Activated T-helper 1 cell treated with anti-CD3 and anti-CD28 coated beads, Interleukin-12 subunit alpha, Interleukin-12 subunit beta, Interleukin-2, Interleukin-4 antibody, amounts not matched to agents 30 ng/mL and 10 ng/mL and 1 ng/mL, durations not matched to agents 14 hours and 24 hours and 36 hours (primary cell): ENCODE data around the gene DISC1. TPM values are rescaled to one million over a fixed set of nuclear protein-coding genes. Genes with fewer than 3 reads are reported as not detected.
"Not testable (repeated sequence)": the region's sequence is repeated elsewhere in the genome, so short reads cannot be mapped to it uniquely, and the experiment has no call there.

ENCODE experiments used
- DNase-seq: peaks from one replicate; pipeline ENCODE4 v3.0.0; 2021; ENCODE audit warnings: low spot score
- H3K27ac Mint-ChIP-seq: one replicate; pipeline ENCODE4 v1.8.0; 2021; ENCODE audit warnings: mild to moderate bottlenecking, mixed read lengths
- H3K27me3 Mint-ChIP-seq: one replicate; pipeline ENCODE4 v1.8.0; 2022; ENCODE audit warnings: mild to moderate bottlenecking, moderate library complexity, mixed read lengths; ENCODE audit not compliant: insufficient read depth
- H3K36me3 Mint-ChIP-seq: one replicate; pipeline ENCODE4 v1.8.0; 2021; ENCODE audit warnings: low read depth, mixed read lengths
- H3K4me1 Mint-ChIP-seq: one replicate; pipeline ENCODE4 v1.8.0; 2021; ENCODE audit warnings: low read depth, mixed read lengths
- H3K4me3 Mint-ChIP-seq: one replicate; pipeline ENCODE4 v1.8.0; 2021; ENCODE audit warnings: mild to moderate bottlenecking, moderate library complexity, mixed read lengths
- H3K9me3 Mint-ChIP-seq: one replicate; pipeline ENCODE4 v1.8.0; 2021; ENCODE audit warnings: mixed read lengths
- intact Hi-C: fragments of 100-400 bp; cut with micrococcal nuclease; formaldehyde crosslinking; loops from one replicate; pipeline ENCODE4 v1.15.1; 2024
- total RNA-seq: library from RNA; stranded (reverse); gene quantifications from 2 replicates; pipeline ENCODE4 v1.2.3, GENCODE V29; 2022

Gene DISC1
- total RNA-seq, 1 donor from 2014 or later, result 3.3 TPM

DNA sequence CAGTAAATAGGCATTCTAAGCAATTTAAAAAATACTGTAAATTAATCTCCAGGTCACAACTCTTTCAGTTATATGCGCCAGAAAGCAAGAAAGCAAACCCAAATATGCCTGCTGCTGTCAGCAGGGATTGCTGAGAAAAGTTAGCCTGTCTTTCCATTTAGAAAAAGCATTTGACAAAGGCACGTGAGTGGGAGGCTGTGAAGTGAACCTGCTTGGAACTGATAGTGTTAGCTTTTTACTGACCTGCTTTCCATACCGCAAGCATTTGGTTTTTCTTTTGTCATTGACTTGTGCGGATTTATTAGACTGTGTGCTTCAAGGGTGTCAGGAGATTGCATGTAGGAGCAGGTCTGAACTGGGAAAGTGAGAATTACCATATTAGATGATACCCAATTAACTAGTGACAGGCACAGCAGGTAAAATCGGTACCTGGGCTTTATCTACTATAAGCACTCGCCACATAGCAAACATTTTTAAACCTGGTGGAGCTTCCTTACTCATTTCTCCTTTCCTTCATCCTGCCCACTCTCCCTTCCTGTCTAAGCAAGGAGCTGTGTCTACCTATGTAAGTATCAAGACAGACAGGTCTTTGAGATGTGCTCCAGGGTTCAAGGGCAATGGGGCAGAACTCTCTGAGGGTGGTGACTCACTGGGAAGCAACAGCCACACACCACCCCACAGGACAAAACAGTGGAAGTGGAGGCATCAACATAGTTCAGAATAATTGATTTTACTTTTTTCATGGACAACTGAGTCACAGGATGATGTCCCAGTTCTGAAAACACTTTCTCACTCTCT lies 323.9 kb downstream of the DISC1 start:
- H3K36me3 Mint-ChIP-seq, result no peaks in the 10 kb centered on the region
- no peak overlapping the region for H3K4me3 Mint-ChIP-seq
- no peaks in the 10 kb centered on the region for H3K4me1 Mint-ChIP-seq
- DNase-seq, result no peak
- intact Hi-C loops, result no loop called here
- H3K27me3 Mint-ChIP-seq, result no peaks in the 10 kb centered on the region
- peaks cover 4% of the 10 kb centered on the region for H3K9me3 Mint-ChIP-seq
- H3K27ac Mint-ChIP-seq, result no peak overlapping the region

DNA sequence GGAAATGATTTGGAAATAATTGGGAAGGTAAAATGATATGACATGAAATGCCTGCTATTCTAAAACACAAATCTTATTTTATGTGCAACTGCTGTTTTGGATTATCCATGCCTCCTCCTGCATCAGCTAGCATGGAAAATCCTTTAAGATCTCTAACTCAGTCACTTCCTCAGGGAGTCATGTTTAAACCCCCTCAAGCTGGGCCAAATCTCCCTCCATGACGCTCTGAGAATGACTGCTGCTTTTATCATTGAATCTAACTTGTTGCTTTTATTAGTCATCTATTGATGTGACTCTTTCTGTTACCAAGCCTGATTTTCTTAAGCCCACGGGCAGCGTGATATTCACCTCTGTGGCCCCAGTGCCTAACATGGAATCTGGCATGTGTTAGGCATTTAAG lies 324.8 kb downstream of the DISC1 start:
- Mint-ChIP-seq H3K9me3 (peaks cover 4% of the 10 kb centered on the region), H3K27ac (no peak overlapping the region), H3K36me3 (no peaks in the 10 kb centered on the region), H3K4me3 (no peak overlapping the region), H3K4me1 (no peaks in the 10 kb centered on the region), H3K27me3 (no peaks in the 10 kb centered on the region)
- DNase-seq, result no peak
- intact Hi-C loops, result no loop called here

DNA sequence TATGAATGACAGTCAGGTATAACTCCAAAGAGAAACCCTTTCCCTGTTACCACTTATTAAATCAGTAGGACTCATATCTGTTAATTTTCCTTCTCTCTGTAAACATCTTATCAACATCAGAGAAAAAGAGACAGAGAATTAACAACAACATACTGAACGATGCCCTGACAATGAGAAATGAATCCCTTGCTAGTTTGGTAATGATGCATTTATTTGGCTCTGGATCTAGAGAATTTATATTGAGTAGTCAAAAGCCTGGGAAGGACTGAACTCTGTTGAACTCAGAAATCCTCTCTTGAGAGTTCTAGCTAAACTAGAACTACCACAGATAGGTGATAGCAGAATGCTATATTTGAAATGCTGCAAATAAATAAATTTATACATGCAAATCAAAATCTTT lies 325.6 kb downstream of the DISC1 start:
- intact Hi-C loops, result no loop called here
- Mint-ChIP-seq H3K27ac (no peak overlapping the region), H3K27me3 (no peaks in the 10 kb centered on the region), H3K4me3 (no peak overlapping the region), H3K4me1 (no peaks in the 10 kb centered on the region), H3K9me3 (peaks cover 4% of the 10 kb centered on the region), H3K36me3 (no peaks in the 10 kb centered on the region)
- DNase-seq, result no peak

DNA sequence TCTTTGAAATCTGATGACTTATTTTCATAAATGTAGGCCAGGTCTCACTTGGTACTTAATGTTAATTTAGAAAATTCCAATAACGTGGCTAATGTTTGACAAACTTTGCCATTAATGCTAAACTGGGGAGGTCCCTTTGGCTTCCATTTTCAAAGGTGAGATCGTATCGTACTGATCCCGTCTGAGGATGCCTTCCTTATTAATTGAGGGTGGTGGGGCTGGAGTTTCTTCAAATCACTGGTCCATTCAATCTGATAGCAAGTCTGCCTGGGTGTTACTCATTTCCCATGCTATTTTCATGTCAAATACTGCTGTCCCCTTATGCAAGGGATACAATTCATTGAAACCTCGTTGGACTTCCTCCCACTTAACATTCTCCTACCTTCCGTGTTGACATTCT lies 327.1 kb downstream of the DISC1 start:
- intact Hi-C loops, result no loop called here
- no peaks in the 10 kb centered on the region for H3K27me3 Mint-ChIP-seq
- H3K4me1 Mint-ChIP-seq, result no peaks in the 10 kb centered on the region
- DNase-seq, result no peak
- no peaks in the 10 kb centered on the region for H3K9me3 Mint-ChIP-seq
- no peak overlapping the region for H3K27ac Mint-ChIP-seq
- no peak overlapping the region for H3K4me3 Mint-ChIP-seq
- no peaks in the 10 kb centered on the region for H3K36me3 Mint-ChIP-seq

DNA sequence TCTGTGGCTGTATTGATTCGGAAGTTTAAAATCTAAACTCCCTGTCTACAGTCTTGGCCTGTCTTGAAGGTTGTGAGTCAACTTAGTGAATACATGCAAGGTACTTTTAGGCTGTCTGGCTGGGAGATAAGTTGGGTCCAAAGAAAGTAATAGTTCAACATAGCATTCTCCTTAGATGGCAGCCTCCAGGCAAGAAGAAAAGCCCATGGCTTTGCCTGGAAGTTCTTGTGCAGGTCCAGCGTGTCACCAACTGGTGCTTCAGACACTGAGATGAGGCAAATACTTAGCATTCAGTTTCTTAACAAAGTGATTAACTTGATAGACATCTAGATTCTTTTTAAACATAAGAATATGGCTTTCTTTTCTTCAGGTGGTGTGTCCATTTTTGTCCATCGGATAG lies 328.2 kb downstream of the DISC1 start:
- intact Hi-C loops, result no loop called here
- Mint-ChIP-seq H3K36me3 (no peaks in the 10 kb centered on the region), H3K4me3 (no peak overlapping the region), H3K27ac (no peak overlapping the region), H3K27me3 (no peaks in the 10 kb centered on the region), H3K9me3 (no peaks in the 10 kb centered on the region), H3K4me1 (no peaks in the 10 kb centered on the region)
- no peak for DNase-seq

DNA sequence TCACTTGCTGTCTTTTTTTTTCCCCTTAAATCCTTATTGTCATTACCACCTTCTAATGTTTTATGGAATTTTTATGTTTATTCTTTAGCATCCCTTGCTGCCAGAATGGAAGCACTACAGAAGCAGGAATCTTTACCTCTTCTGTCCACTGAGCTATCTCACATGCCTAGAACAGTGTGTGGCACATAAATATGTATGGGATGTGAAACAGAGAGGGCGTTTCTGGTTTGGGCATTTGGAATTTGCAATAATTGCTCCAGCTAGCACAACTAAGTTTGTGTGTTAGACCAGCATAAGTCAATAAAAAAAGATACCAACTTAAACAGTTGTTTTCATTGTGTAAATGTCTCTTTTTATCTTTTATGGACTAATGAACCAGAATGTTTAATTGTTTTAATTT lies 330.8 kb downstream of the DISC1 start:
- H3K4me1 Mint-ChIP-seq, result no peaks in the 10 kb centered on the region
- DNase-seq, result no peak
- no peaks in the 10 kb centered on the region for H3K9me3 Mint-ChIP-seq
- H3K27me3 Mint-ChIP-seq, result no peaks in the 10 kb centered on the region
- intact Hi-C loops, result no loop called here
- H3K27ac Mint-ChIP-seq, result no peak overlapping the region
- H3K36me3 Mint-ChIP-seq, result no peaks in the 10 kb centered on the region
- no peak overlapping the region for H3K4me3 Mint-ChIP-seq

DNA sequence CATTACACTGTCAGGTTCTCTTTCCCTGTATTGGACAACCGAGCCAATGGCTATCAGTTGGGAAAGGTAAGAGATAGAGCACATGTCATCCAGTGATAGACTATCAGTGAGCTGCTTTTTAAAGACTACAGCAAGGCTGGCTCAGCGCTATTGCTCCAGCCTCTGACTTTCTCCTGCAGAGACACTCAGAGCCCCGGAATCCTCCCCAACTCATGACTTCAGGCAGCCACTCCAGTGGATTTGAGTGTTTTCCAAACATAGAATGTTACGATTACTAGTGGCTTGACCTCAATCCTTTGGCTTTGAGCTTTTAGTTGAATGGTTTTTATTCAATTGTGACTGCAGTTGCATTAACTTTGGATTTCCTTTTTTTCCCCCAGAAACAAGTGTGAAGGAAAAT lies 331.9 kb downstream of the DISC1 start:
- Mint-ChIP-seq H3K9me3 (no peaks in the 10 kb centered on the region), H3K4me1 (no peaks in the 10 kb centered on the region), H3K27ac (no peak overlapping the region), H3K36me3 (no peaks in the 10 kb centered on the region), H3K4me3 (no peak overlapping the region), H3K27me3 (no peaks in the 10 kb centered on the region)
- no peak for DNase-seq
- intact Hi-C loops, result no loop called here

DNA sequence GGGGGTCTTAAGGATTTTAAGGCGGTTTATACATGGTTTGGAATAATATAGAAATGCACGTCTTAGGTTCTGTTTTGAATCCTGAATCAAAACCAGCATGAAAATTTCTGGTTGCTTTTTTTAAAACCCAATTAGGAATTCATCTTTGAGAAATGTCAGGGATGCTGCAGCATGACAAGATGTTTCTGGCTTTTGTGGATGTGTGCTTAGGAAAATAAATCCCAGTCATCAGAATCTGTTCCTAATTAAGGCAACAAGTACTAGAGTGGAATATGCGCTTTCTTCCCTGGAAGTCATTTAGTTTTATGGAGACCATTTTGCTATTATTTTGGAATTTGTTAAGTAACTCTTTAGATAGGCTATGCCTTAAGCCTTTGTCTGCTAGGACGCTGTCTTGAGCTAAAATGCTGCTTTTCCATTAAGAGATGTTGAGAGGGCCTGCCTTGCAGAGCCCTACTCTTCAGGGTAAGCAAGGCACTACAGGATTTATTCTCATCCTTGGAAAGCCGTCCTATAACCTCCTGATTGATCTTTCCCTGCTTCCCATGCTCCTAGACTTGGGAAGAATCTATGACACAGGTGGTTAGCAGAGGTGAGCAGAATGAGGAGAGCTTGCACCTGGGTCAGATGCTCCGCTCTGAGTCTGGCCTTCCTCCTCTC lies 332.8 kb downstream of the DISC1 start:
- intact Hi-C loops, result no loop called here
- no peaks in the 10 kb centered on the region for H3K9me3 Mint-ChIP-seq
- H3K27me3 Mint-ChIP-seq, result no peaks in the 10 kb centered on the region
- no peaks in the 10 kb centered on the region for H3K4me1 Mint-ChIP-seq
- DNase-seq, result no peak
- no peak overlapping the region for H3K27ac Mint-ChIP-seq
- no peaks in the 10 kb centered on the region for H3K36me3 Mint-ChIP-seq
- H3K4me3 Mint-ChIP-seq, result no peak overlapping the region

DNA sequence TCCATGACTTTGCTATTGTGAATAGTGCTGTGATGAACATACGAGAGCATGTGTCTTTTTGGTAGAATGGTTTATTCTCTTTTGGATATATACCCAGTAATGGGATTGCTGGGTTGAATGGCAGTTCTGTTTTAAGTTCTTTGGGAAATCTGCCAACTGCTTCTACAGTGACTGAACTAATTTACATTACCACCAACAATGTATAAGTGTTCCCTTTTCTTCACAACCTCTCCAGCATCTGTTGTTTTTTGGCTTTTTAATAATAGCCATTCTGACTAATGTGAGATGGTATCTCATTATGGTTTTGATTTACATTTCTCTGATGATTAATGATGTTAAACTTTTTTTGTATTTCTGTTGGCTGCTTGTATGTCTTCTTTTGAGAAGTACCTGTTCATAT lies 335.2 kb downstream of the DISC1 start:
- H3K4me1 Mint-ChIP-seq, H3K9me3 Mint-ChIP-seq, H3K36me3 Mint-ChIP-seq, H3K27ac Mint-ChIP-seq, intact Hi-C loops, H3K27me3 Mint-ChIP-seq, H3K4me3 Mint-ChIP-seq, DNase-seq: not testable (repeated sequence)

DNA sequence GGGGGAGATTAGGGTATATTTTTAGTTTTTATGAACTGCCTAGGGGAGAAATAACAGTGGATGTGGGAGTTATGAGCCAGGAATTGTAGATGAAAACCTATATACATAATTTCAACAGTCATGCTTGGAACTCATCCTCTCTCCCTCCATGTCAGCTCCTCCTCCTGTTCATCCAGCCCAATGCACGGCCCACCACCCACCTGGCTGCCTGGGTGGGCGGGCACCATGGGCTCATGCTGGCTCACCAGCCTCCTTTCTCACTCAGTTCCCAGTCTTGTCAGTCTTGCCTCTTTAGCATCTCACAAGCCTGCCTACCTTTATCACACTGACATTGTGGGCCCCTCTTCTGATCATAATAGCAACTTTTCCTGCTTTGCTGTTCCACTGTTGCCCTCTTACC lies 336.0 kb downstream of the DISC1 start:
- H3K27ac Mint-ChIP-seq, result no peak overlapping the region
- H3K9me3 Mint-ChIP-seq, result no peaks in the 10 kb centered on the region
- peaks cover 2% of the 10 kb centered on the region for H3K36me3 Mint-ChIP-seq
- H3K4me3 Mint-ChIP-seq, result no peak overlapping the region
- intact Hi-C loops, result no loop called here
- no peaks in the 10 kb centered on the region for H3K4me1 Mint-ChIP-seq
- no peak for DNase-seq
- peaks cover 2% of the 10 kb centered on the region for H3K27me3 Mint-ChIP-seq

DNA sequence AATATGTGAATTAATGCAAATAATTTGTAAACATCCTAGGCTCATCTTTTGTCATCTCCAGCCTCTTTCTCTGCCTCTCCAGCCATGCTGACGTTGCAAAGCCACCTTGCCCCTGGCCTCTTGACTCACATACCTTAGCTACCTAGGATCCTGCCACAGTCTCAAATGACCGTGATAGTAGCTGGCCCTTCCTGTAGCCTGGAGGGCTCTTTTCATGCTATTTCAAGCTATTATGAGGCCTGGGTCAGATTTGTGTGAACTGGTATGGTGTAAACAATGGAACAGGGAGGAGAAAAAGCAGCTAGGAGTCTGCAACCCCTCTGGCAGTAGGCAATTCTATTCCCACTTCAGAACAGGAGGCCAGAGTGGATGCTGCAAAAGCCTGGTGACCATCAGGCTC lies 337.7 kb downstream of the DISC1 start:
- intact Hi-C loops, result no loop called here
- Mint-ChIP-seq H3K27me3 (peaks cover 4% of the 10 kb centered on the region), H3K4me1 (no peaks in the 10 kb centered on the region), H3K9me3 (no peaks in the 10 kb centered on the region), H3K27ac (no peak overlapping the region), H3K4me3 (no peak overlapping the region), H3K36me3 (peaks cover 2% of the 10 kb centered on the region)
- no peak for DNase-seq

DNA sequence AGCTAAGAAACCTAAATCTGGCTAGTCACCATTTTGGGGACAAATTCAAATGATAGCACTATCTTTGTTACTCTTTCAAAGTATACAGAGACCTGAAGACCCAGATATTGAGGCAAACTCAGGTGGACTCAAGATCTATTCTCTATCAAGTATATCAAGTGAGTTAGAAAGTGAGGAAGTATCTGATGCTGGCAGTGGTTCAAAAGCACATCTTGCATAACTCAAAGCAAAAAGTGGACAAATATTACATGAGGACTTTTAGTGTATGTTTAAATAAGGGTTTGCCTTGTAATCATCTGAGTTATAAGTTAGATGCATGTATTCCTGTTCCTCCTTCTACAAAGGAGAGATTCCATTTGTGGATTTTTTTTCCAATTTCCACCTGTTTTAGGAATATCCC lies 338.4 kb downstream of the DISC1 start:
- H3K27me3 Mint-ChIP-seq, result peaks cover 4% of the 10 kb centered on the region
- H3K4me1 Mint-ChIP-seq, result peaks cover under 1% of the 10 kb centered on the region
- intact Hi-C loops, result no loop called here
- no peak overlapping the region for H3K27ac Mint-ChIP-seq
- no peak overlapping the region for H3K4me3 Mint-ChIP-seq
- H3K36me3 Mint-ChIP-seq, result peaks cover 5% of the 10 kb centered on the region
- H3K9me3 Mint-ChIP-seq, result no peaks in the 10 kb centered on the region
- DNase-seq, result no peak

DNA sequence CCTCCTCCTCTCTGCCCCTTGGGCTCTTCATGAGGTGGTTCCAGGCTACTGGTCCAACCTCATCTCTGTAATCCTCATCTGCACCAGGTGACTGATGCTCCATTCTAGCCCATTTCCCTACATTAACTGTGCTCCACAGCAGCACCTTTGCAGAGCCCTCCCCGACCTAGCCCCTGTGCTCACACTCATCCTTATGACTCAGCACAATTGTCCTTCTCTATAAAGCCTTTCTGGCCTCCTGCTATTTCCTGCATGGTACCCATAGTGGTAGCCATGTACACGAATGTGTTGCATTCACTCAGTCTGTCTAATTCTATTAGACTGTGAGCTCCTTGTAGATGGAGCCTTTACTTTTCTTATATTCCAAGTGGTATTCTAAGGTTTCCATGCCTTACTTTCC lies 339.0 kb downstream of the DISC1 start:
- Mint-ChIP-seq H3K4me1 (peaks cover 7% of the 10 kb centered on the region), H3K27me3 (peaks cover 4% of the 10 kb centered on the region), H3K36me3 (peaks cover 7% of the 10 kb centered on the region), H3K27ac (no peak overlapping the region), H3K4me3 (no peak overlapping the region), H3K9me3 (peaks cover 3% of the 10 kb centered on the region)
- intact Hi-C loops, result no loop called here
- no peak for DNase-seq
